Measurements from ENCODE around the gene SLC44A5. TPM values are rescaled to one million over a fixed set of nuclear protein-coding genes. Genes with fewer than 3 reads are reported as not detected.

The SLC44A5 gene
- total and polyA plus RNA-seq, 10 donors: 0.28 to 4.0 (median 0.87) TPM

GRCh38 chr1:75237316-75237715 is 373.6 kb downstream of the SLC44A5 start:
- no peaks in the 10 kb centered on the region for H3K36me3 ChIP-seq
- DNase-seq: no peak
- H3K9me3 ChIP-seq: no peaks in the 10 kb centered on the region
- H3K4me1 ChIP-seq: peaks cover 0 to 5% (median 0%) of the 10 kb centered on the region in 6 donors
- no peak overlapping the region for H3K4me3 ChIP-seq
- intact Hi-C loops (cut with DNase I; ENCODE audit: low total_unique reads): no loop called here
- H3K27ac ChIP-seq: no peak overlapping the region
- TF ChIP-seq POLR2AphosphoS5 (IDR thresholded peaks at IDR 0.05) (no peak), CTCF (IDR thresholded peaks at IDR 0.05 in 8 of 11, conservative IDR thresholded peaks at IDR 0.05 in 3 of 11) (no peak), POLR2A (IDR thresholded peaks at IDR 0.05) (no peak)
- H3K27me3 ChIP-seq (replicated peaks in 1 of 7): no peaks in the 10 kb centered on the region

- intact Hi-C loops (cut with DNase I; ENCODE audit: low total_unique reads): no loop called here
- no peak overlapping the region for H3K4me3 ChIP-seq
- TF ChIP-seq CTCF (IDR thresholded peaks at IDR 0.05 in 8 of 11, conservative IDR thresholded peaks at IDR 0.05 in 3 of 11) (no peak), POLR2A (IDR thresholded peaks at IDR 0.05) (no peak), POLR2AphosphoS5 (IDR thresholded peaks at IDR 0.05) (no peak)
- no peaks in the 10 kb centered on the region for H3K9me3 ChIP-seq
- no peak for DNase-seq
- H3K4me1 ChIP-seq: peaks cover 0 to 5% (median 0%) of the 10 kb centered on the region in 6 donors
- H3K36me3 ChIP-seq: no peaks in the 10 kb centered on the region
- no peak overlapping the region for H3K27ac ChIP-seq
- no peaks in the 10 kb centered on the region for H3K27me3 ChIP-seq (replicated peaks in 1 of 7)
- WGBS, 5 donors: 59 to 74% (median 65%) methylated on average over 3 of the region's 3 CpGs
Observed at GRCh38 chr1:75234562-75234961, 376.4 kb downstream of the SLC44A5 start.

DNA sequence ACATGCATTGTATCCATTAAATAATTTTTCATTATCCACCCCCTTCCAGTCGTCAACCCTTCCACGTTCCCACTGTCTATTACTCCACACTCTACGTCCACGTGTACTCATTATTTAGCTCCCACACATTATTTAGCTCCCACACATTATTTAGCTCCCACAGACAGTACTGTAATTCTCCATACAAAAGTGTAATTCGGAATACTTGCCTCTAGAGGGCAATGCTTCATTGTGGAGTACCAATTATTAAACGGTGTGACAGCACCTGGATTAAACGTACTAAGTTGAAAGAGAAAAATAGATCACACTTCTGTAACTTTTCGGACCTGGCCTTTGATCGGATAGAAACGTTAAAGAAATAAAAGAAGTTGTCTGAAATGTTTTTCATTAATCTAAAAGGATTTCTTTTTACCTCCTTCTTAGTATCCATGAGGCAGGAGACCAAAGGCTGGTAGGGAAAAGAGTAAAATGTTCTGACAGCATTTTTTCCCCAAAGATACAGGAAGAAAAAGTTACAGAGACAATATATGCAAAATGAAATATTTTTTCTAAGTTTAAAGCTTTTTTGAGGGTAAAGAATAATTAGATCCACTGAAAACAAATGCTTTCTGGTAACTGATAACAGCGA is 377.5 kb downstream of the SLC44A5 start:
- DNase-seq: no peak
- peak in 8 of 11 experiments; percentile 29 to 61 (median 50) for TF ChIP-seq CTCF (IDR thresholded peaks at IDR 0.05 in 8 of 11, conservative IDR thresholded peaks at IDR 0.05 in 3 of 11)
- no peak for TF ChIP-seq POLR2A (IDR thresholded peaks at IDR 0.05)
- H3K4me1 ChIP-seq: peaks cover 0 to 5% (median 0%) of the 10 kb centered on the region in 6 donors
- no peaks in the 10 kb centered on the region for H3K9me3 ChIP-seq
- no peak overlapping the region for H3K27ac ChIP-seq
- intact Hi-C loops (cut with DNase I; ENCODE audit: low total_unique reads): no loop called here
- 11 to 18% (median 15%) methylated on average over 11 of the region's 11 CpGs for WGBS, 5 donors
- H3K27me3 ChIP-seq (replicated peaks in 1 of 7): no peaks in the 10 kb centered on the region
- H3K36me3 ChIP-seq: no peaks in the 10 kb centered on the region
- no peak overlapping the region for H3K4me3 ChIP-seq

- Histone ChIP-seq H3K36me3 (no peaks in the 10 kb centered on the region), H3K4me1 (no peaks in the 10 kb centered on the region), H3K27me3 (replicated peaks in 1 of 7) (no peaks in the 10 kb centered on the region), H3K27ac (no peak overlapping the region), H3K4me3 (no peak overlapping the region), H3K9me3 (no peaks in the 10 kb centered on the region)
- intact Hi-C loops (cut with DNase I; ENCODE audit: low total_unique reads): no loop called here
- no peak for DNase-seq
- WGBS, 5 donors: 62 to 89% (median 76%) methylated on average over 3 of the region's 3 CpGs
- TF ChIP-seq POLR2AphosphoS5 (IDR thresholded peaks at IDR 0.05) (no peak), POLR2A (IDR thresholded peaks at IDR 0.05) (no peak), CTCF (IDR thresholded peaks at IDR 0.05 in 8 of 11, conservative IDR thresholded peaks at IDR 0.05 in 3 of 11) (no peak)
Observed at GRCh38 chr1:75220072-75220471, 390.8 kb downstream of the SLC44A5 start.

Measured in spleen (tissue), 11 donors.